WTC11 (cell line): ENCODE results near the gene KCNJ14. TPM values are rescaled to one million over a fixed set of nuclear protein-coding genes. Genes with fewer than 3 reads are reported as not detected.

ENCODE experiments used
- ATAC-seq: fragments of 200-7000 bp; cut with Tn5 transposase; 2 replicates; pipeline ENCODE4 v1.10.0; 2021; ENCODE audit warnings: mild to moderate bottlenecking, moderate library complexity
- CTCF ChIA-PET: fragments of 300-600 bp; sonication (Branson Sonifier 250); formaldehyde crosslinking; loops from one replicate; lab custom pipeline; 2021; ENCODE audit warnings: antibody characterized with exemption; lab: Charles Lee
- POLR2A ChIA-PET: fragments of 350-600 bp; sonication (Branson Sonifier 250); formaldehyde crosslinking; loops from one replicate; lab custom pipeline; 2021; ENCODE audit warnings: antibody characterized with exemption; lab: Charles Lee
- DNase-seq: peaks from one replicate; pipeline ENCODE4 v3.0.0; 2021; ENCODE audit warnings: low spot score
- H3K27ac Mint-ChIP-seq: 2 replicates; pipeline ENCODE4 v1.8.0; 2021; ENCODE audit warnings: mixed read lengths
- H3K27me3 Mint-ChIP-seq: 2 replicates; pipeline ENCODE4 v1.8.0; 2021; ENCODE audit warnings: low read depth, mild to moderate bottlenecking, moderate library complexity, mixed read lengths
- H3K36me3 Mint-ChIP-seq: 2 replicates; pipeline ENCODE4 v1.8.0; 2021; ENCODE audit warnings: mixed read lengths
- H3K4me1 Mint-ChIP-seq: 2 replicates; pipeline ENCODE4 v1.8.0; 2022; ENCODE audit warnings: mixed read lengths
- H3K4me3 Mint-ChIP-seq: 2 replicates; pipeline ENCODE4 v1.8.0; 2021; ENCODE audit warnings: mild to moderate bottlenecking, moderate library complexity, mixed read lengths
- H3K9me3 Mint-ChIP-seq: 2 replicates; pipeline ENCODE4 v1.8.0; 2021; ENCODE audit warnings: mixed read lengths
- EMX1 ChIP-seq: fragments of 250-450 bp; sonication (Bioruptor Pico); IDR thresholded peaks from 2 replicates; pipeline ENCODE4 v1.8.0; 2021; ENCODE audit warnings: mild to moderate bottlenecking
- ESRRA ChIP-seq: sonication (generic); formaldehyde crosslinking; IDR thresholded peaks from 2 replicates; pipeline ENCODE4 v1.8.1; 2022; ENCODE audit warnings: mild to moderate bottlenecking, missing genetic modification reagents, borderline replicate concordance
- HMGA2 ChIP-seq: fragments of 250-450 bp; sonication (Bioruptor Pico); IDR thresholded peaks from 2 replicates; pipeline ENCODE4 v1.4.0; 2021; ENCODE audit warnings: mild to moderate bottlenecking, moderate library complexity
- NFE2L1 ChIP-seq: sonication (generic); formaldehyde crosslinking; IDR thresholded peaks from 2 replicates; pipeline ENCODE4 v1.8.1; 2023; ENCODE audit warnings: missing genetic modification reagents
- OVOL2 ChIP-seq: fragments of 250-450 bp; sonication (Bioruptor Pico); IDR thresholded peaks from 2 replicates; pipeline ENCODE4 v1.9.0; 2021; ENCODE audit warnings: mild to moderate bottlenecking, borderline replicate concordance
- RORB ChIP-seq: fragments of 250-450 bp; sonication (Bioruptor Pico); IDR thresholded peaks from 2 replicates; pipeline ENCODE4 v1.9.0; 2021; ENCODE audit warnings: mild to moderate bottlenecking
- SMAD3 ChIP-seq: sonication (generic); formaldehyde crosslinking; IDR thresholded peaks from 2 replicates; pipeline ENCODE4 v1.8.0; 2022; ENCODE audit warnings: missing genetic modification reagents, mild to moderate bottlenecking, borderline replicate concordance
- TEAD4 ChIP-seq: sonication (generic); formaldehyde crosslinking; IDR thresholded peaks from 2 replicates; pipeline ENCODE4 v1.8.0; 2022; ENCODE audit warnings: mild to moderate bottlenecking, missing genetic modification reagents
- ZBTB21 ChIP-seq: sonication (generic); formaldehyde crosslinking; IDR thresholded peaks from 2 replicates; pipeline ENCODE4 v1.8.1; 2023; ENCODE audit warnings: mild to moderate bottlenecking, missing genetic modification reagents, borderline replicate concordance
- ZNF121 ChIP-seq: sonication (generic); formaldehyde crosslinking; IDR thresholded peaks from 2 replicates; pipeline ENCODE4 v1.8.0; 2023; ENCODE audit warnings: missing genetic modification reagents
- ZNF263 ChIP-seq: sonication (generic); formaldehyde crosslinking; IDR thresholded peaks from 2 replicates; pipeline ENCODE4 v1.8.1; 2022; ENCODE audit warnings: low read depth, mild to moderate bottlenecking, moderate library complexity, missing genetic modification reagents
- ZNF317 ChIP-seq: sonication (generic); formaldehyde crosslinking; IDR thresholded peaks from 2 replicates; pipeline ENCODE4 v1.8.1; 2023; ENCODE audit warnings: low read depth, mild to moderate bottlenecking, moderate library complexity, missing genetic modification reagents, borderline replicate concordance
- total RNA-seq: library from RNA; stranded (reverse); gene quantifications from 3 replicates; pipeline ENCODE4 v1.2.3, GENCODE V29; 2021
- TF ChIP-seq, protein P1 (sequence below): sonication (generic); formaldehyde crosslinking; IDR thresholded peaks from 2 replicates; pipeline ENCODE4 v1.8.1; 2022; ENCODE audit warnings: mild to moderate bottlenecking, missing genetic modification reagents, moderate library complexity, borderline replicate concordance
- TF ChIP-seq, protein P2 (sequence below): sonication (generic); formaldehyde crosslinking; IDR thresholded peaks from 2 replicates; pipeline ENCODE4 v1.8.1; 2023; ENCODE audit warnings: mild to moderate bottlenecking, moderate library complexity, missing genetic modification reagents
- TF ChIP-seq, protein P3 (sequence below): sonication (generic); formaldehyde crosslinking; IDR thresholded peaks from 2 replicates; pipeline ENCODE4 v1.8.0; 2022; ENCODE audit warnings: mild to moderate bottlenecking, missing genetic modification reagents
- TF ChIP-seq, protein P4 (sequence below): sonication (generic); formaldehyde crosslinking; IDR thresholded peaks from 2 replicates; pipeline ENCODE4 v1.8.1; 2023; ENCODE audit warnings: mild to moderate bottlenecking, missing genetic modification reagents
- TF ChIP-seq, protein P5 (sequence below): sonication (generic); formaldehyde crosslinking; IDR thresholded peaks from 2 replicates; pipeline ENCODE4 v1.8.0; 2022; ENCODE audit warnings: mild to moderate bottlenecking, missing genetic modification reagents
- TF ChIP-seq, protein P6 (sequence below): sonication (generic); formaldehyde crosslinking; IDR thresholded peaks from 2 replicates; pipeline ENCODE4 v1.8.1; 2022; ENCODE audit warnings: low read depth, mild to moderate bottlenecking, moderate library complexity, missing genetic modification reagents, borderline replicate concordance
- TF ChIP-seq, protein P7 (sequence below): fragments of 250-450 bp; sonication (Bioruptor Pico); IDR thresholded peaks from 2 replicates; pipeline ENCODE4 v1.9.0; 2021; ENCODE audit warnings: mild to moderate bottlenecking
- TF ChIP-seq, protein P8 (sequence below): fragments of 250-450 bp; sonication (Bioruptor Pico); IDR thresholded peaks from 2 replicates; pipeline ENCODE4 v1.9.0; 2021; ENCODE audit warnings: mild to moderate bottlenecking, borderline replicate concordance

KCNJ14 gene
- total RNA-seq, 1 experiment from 2014 or later: 1.4 TPM

DNA sequence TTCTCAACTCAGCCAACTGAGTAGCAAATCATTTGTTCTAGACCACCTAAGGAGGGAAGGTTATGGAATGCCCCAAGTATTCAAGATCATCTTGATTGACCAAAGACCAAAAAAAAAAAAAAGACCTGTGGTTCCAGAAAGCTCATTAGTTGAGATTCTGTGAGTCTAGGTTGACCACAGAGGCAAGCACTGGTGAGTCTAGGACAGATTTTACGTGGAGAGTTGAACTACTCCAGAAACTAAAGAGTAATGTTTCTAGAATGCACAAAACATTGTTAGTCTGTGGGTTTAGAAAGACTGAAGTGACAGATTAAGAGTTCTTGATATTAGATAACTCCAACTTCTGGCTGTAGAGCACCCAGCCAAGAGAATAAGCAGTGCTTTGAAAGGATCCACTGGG, 9.8 kb downstream of the KCNJ14 start:
- POLR2A ChIA-PET: no interaction called here
- TF ChIP-seq, protein P1, sequence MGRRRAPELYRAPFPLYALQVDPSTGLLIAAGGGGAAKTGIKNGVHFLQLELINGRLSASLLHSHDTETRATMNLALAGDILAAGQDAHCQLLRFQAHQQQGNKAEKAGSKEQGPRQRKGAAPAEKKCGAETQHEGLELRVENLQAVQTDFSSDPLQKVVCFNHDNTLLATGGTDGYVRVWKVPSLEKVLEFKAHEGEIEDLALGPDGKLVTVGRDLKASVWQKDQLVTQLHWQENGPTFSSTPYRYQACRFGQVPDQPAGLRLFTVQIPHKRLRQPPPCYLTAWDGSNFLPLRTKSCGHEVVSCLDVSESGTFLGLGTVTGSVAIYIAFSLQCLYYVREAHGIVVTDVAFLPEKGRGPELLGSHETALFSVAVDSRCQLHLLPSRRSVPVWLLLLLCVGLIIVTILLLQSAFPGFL (CRISPR knock-in tag): no peak
- TF ChIP-seq ZNF121 (CRISPR knock-in tag) (no peak), TEAD4 (CRISPR knock-in tag) (no peak), ESRRA (CRISPR knock-in tag) (no peak), RORB (CRISPR knock-in tag) (no peak), ZBTB21 (CRISPR knock-in tag) (no peak), ZNF317 (CRISPR knock-in tag) (no peak), HMGA2 (CRISPR knock-in tag) (no peak), EMX1 (no peak), NFE2L1 (CRISPR knock-in tag) (no peak), SMAD3 (CRISPR knock-in tag) (no peak)
- TF ChIP-seq, protein P2, sequence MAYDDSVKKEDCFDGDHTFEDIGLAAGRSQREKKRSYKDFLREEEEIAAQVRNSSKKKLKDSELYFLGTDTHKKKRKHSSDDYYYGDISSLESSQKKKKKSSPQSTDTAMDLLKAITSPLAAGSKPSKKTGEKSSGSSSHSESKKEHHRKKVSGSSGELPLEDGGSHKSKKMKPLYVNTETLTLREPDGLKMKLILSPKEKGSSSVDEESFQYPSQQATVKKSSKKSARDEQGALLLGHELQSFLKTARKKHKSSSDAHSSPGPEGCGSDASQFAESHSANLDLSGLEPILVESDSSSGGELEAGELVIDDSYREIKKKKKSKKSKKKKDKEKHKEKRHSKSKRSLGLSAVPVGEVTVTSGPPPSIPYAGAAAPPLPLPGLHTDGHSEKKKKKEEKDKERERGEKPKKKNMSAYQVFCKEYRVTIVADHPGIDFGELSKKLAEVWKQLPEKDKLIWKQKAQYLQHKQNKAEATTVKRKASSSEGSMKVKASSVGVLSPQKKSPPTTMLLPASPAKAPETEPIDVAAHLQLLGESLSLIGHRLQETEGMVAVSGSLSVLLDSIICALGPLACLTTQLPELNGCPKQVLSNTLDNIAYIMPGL (CRISPR knock-in tag): no peak
- TF ChIP-seq, protein P3, sequence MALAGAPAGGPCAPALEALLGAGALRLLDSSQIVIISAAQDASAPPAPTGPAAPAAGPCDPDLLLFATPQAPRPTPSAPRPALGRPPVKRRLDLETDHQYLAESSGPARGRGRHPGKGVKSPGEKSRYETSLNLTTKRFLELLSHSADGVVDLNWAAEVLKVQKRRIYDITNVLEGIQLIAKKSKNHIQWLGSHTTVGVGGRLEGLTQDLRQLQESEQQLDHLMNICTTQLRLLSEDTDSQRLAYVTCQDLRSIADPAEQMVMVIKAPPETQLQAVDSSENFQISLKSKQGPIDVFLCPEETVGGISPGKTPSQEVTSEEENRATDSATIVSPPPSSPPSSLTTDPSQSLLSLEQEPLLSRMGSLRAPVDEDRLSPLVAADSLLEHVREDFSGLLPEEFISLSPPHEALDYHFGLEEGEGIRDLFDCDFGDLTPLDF: no peak
- TF ChIP-seq, protein P4, sequence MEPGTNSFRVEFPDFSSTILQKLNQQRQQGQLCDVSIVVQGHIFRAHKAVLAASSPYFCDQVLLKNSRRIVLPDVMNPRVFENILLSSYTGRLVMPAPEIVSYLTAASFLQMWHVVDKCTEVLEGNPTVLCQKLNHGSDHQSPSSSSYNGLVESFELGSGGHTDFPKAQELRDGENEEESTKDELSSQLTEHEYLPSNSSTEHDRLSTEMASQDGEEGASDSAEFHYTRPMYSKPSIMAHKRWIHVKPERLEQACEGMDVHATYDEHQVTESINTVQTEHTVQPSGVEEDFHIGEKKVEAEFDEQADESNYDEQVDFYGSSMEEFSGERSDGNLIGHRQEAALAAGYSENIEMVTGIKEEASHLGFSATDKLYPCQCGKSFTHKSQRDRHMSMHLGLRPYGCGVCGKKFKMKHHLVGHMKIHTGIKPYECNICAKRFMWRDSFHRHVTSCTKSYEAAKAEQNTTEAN: no peak
- TF ChIP-seq, protein P5, sequence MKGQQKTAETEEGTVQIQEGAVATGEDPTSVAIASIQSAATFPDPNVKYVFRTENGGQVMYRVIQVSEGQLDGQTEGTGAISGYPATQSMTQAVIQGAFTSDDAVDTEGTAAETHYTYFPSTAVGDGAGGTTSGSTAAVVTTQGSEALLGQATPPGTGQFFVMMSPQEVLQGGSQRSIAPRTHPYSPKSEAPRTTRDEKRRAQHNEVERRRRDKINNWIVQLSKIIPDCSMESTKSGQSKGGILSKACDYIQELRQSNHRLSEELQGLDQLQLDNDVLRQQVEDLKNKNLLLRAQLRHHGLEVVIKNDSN: no peak
- TF ChIP-seq, protein P6, sequence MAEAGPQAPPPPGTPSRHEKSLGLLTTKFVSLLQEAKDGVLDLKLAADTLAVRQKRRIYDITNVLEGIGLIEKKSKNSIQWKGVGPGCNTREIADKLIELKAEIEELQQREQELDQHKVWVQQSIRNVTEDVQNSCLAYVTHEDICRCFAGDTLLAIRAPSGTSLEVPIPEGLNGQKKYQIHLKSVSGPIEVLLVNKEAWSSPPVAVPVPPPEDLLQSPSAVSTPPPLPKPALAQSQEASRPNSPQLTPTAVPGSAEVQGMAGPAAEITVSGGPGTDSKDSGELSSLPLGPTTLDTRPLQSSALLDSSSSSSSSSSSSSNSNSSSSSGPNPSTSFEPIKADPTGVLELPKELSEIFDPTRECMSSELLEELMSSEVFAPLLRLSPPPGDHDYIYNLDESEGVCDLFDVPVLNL (CRISPR knock-in tag): no peak

DNA sequence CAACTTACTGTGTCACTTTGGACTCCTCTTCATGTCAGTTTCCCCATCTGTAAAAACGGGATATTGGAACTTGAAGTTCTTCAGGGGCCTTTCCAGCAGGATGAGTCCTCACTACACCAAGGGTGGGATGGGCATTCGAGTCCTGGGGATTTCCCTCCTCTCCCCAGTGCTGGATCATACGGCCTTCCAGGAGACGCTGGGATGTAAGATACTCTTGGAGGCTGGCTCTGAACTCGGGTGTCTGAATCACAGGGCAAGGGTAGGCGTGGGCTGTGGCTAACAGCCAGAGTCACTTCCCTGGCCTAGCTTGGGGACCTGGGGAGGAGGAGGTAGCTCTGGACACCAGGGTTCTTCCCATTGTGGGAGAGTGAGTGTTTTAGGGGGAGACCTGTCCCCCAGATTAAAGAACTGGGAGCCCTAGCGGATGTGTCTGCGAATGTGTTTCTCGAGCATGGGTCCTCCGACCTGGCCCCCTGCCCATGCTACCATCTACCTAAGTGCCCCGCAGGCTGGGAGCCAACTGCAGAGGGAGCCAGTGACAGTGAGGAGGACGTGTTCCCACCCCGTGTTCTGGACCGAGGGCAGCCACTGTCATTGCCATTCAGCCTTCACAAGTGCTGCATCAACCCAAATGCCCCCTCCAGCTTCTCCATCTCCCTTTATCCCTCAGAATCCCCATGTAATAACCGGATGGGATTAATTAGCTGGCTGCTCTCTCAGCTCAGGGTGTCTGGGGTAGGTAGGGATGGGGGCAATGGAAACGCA, 11.4 kb downstream of the KCNJ14 start:
- peaks cover 19% of the 10 kb centered on the region for H3K36me3 Mint-ChIP-seq
- ATAC-seq: no peak
- CTCF ChIA-PET: interaction anchor here (1.3 to 1.4 kb wide), 2 partner anchors 22 to 76 kb away, joined by 3 to 5 read pairs; partner anchors contain the start of gene KDELR1
- H3K27me3 Mint-ChIP-seq: peaks cover 27% of the 10 kb centered on the region
- no peak overlapping the region for H3K27ac Mint-ChIP-seq
- H3K9me3 Mint-ChIP-seq: peaks cover 3% of the 10 kb centered on the region
- no peak for DNase-seq
- peaks cover 10% of the 10 kb centered on the region for H3K4me1 Mint-ChIP-seq
- no peak overlapping the region for H3K4me3 Mint-ChIP-seq
- POLR2A ChIA-PET: no interaction called here
- TF ChIP-seq ZNF121 (CRISPR knock-in tag) (no peak), OVOL2 (CRISPR knock-in tag) (no peak), ZNF263 (CRISPR knock-in tag) (no peak)
- TF ChIP-seq, protein P7, sequence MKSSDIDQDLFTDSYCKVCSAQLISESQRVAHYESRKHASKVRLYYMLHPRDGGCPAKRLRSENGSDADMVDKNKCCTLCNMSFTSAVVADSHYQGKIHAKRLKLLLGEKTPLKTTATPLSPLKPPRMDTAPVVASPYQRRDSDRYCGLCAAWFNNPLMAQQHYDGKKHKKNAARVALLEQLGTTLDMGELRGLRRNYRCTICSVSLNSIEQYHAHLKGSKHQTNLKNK (CRISPR knock-in tag): no peak
- TF ChIP-seq, protein P8, sequence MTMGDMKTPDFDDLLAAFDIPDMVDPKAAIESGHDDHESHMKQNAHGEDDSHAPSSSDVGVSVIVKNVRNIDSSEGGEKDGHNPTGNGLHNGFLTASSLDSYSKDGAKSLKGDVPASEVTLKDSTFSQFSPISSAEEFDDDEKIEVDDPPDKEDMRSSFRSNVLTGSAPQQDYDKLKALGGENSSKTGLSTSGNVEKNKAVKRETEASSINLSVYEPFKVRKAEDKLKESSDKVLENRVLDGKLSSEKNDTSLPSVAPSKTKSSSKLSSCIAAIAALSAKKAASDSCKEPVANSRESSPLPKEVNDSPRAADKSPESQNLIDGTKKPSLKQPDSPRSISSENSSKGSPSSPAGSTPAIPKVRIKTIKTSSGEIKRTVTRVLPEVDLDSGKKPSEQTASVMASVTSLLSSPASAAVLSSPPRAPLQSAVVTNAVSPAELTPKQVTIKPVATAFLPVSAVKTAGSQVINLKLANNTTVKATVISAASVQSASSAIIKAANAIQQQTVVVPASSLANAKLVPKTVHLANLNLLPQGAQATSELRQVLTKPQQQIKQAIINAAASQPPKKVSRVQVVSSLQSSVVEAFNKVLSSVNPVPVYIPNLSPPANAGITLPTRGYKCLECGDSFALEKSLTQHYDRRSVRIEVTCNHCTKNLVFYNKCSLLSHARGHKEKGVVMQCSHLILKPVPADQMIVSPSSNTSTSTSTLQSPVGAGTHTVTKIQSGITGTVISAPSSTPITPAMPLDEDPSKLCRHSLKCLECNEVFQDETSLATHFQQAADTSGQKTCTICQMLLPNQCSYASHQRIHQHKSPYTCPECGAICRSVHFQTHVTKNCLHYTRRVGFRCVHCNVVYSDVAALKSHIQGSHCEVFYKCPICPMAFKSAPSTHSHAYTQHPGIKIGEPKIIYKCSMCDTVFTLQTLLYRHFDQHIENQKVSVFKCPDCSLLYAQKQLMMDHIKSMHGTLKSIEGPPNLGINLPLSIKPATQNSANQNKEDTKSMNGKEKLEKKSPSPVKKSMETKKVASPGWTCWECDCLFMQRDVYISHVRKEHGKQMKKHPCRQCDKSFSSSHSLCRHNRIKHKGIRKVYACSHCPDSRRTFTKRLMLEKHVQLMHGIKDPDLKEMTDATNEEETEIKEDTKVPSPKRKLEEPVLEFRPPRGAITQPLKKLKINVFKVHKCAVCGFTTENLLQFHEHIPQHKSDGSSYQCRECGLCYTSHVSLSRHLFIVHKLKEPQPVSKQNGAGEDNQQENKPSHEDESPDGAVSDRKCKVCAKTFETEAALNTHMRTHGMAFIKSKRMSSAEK: no peak

More for the DNA sequence above, 9.8 kb downstream of the KCNJ14 start:
- peaks cover 6% of the 10 kb centered on the region for H3K36me3 Mint-ChIP-seq
- no peak for DNase-seq
- peaks cover 10% of the 10 kb centered on the region for H3K4me1 Mint-ChIP-seq
- no peak overlapping the region for H3K27ac Mint-ChIP-seq
- no peak overlapping the region for H3K4me3 Mint-ChIP-seq
- H3K27me3 Mint-ChIP-seq: peaks cover 27% of the 10 kb centered on the region
- no peak for ATAC-seq
- peaks cover 3% of the 10 kb centered on the region for H3K9me3 Mint-ChIP-seq
- CTCF ChIA-PET: no interaction called here
